GM12801 (cell line): ENCODE measurements around the gene SCYL1.

Source experiments
- TF ChIP-seq, protein P1 (sequence below): IDR thresholded peaks from one replicate; pipeline ENCODE4 v1.5.1; 2011; ENCODE audit warnings: control low read depth; ENCODE audit not compliant: insufficient read length; ENCODE audit errors: extremely low read depth

The SCYL1 gene

DNA sequence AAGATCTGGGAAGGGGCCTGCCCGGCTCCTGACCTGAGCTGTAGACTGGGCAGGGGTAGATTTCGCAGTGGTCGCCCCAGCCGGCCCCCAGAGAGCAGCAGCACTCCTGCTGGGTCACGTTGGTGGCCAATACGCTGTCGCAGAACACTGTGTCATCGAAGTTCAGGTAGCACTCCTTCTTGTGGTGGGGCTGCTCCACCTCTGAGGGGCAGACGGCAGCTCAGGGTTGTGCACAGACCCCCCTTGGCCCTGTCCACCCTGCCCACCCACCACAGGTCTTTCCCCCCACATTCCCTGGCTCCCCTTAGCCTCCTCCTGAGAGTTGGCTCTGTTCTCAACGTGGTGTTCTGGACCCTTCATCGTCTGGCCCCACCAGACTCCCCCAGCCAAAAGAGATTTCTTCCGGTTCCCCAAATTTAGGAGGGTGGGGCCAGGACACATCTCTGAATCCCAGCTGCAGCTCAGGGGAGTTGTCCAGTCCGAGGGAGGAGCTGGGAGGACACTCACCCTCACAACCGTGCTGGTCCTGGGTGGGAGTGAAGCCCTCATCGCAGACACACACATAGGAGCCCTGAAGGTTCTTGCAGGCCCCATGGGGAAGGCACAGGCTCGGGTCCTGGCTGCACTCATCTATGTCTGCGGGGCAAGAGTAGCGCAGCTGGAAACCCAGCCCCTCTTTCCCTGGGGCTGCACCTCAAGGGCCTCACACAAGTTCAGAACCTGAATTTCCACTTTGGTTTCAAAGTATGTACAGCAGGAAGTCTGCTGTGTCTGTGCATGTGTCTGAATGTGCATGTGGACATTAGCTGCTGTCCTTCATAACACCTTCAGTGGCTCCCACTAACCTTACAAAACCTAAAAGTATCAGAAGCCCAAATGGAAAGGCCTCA lies 16.5 kb downstream of the SCYL1 start:
- TF ChIP-seq, protein P1, sequence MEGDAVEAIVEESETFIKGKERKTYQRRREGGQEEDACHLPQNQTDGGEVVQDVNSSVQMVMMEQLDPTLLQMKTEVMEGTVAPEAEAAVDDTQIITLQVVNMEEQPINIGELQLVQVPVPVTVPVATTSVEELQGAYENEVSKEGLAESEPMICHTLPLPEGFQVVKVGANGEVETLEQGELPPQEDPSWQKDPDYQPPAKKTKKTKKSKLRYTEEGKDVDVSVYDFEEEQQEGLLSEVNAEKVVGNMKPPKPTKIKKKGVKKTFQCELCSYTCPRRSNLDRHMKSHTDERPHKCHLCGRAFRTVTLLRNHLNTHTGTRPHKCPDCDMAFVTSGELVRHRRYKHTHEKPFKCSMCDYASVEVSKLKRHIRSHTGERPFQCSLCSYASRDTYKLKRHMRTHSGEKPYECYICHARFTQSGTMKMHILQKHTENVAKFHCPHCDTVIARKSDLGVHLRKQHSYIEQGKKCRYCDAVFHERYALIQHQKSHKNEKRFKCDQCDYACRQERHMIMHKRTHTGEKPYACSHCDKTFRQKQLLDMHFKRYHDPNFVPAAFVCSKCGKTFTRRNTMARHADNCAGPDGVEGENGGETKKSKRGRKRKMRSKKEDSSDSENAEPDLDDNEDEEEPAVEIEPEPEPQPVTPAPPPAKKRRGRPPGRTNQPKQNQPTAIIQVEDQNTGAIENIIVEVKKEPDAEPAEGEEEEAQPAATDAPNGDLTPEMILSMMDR = no peak

DNA sequence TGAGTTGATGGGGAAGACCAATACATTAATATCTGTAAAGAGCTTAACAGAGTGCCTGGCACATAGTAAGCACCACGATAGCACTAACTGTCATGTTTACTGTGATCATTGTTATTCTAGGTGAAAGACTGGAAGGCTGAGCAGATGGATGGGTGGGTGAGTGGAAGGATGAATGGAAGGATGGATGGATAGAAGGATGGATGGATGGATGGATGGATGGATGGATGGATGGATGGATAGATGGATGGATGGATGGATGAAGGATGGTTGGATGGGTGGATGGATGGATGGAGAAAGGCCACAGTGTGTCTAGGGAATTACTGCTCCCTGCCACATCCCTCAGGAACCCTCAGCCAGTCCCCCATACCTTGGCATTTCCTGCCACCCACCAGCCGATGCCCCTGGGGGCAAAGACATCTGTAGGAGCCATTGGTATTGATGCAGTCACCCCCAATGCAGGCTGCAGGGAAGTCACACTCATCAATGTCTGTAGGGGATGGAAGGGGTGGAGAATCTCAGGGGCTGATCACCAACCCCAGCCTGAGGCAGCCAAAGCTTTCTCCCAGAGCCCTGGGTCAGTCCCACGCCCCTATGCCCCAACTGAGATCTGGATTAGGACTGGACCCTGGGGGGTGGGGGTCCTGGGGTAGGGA lies 18.0 kb downstream of the SCYL1 start:
- TF ChIP-seq, protein P1 = no peak

DNA sequence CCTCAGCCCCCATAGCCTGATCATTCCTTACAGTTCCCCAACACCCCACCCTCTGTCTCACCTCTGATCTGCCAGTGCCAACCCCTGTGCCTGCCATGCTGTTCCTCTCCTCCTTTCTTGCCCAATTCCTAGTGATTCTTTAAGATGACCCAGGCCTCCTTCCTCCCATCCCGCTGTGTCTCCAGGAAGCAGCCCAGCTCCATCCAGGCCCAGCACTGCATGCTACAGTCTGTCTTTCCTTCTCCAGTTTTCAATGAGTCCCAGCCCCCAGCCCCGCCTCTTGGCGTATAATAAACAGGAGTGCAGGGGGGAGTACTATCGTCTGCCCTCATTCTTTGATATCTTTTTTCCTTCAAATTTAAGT lies 21.0 kb downstream of the SCYL1 start:
- TF ChIP-seq, protein P1 = no peak

DNA sequence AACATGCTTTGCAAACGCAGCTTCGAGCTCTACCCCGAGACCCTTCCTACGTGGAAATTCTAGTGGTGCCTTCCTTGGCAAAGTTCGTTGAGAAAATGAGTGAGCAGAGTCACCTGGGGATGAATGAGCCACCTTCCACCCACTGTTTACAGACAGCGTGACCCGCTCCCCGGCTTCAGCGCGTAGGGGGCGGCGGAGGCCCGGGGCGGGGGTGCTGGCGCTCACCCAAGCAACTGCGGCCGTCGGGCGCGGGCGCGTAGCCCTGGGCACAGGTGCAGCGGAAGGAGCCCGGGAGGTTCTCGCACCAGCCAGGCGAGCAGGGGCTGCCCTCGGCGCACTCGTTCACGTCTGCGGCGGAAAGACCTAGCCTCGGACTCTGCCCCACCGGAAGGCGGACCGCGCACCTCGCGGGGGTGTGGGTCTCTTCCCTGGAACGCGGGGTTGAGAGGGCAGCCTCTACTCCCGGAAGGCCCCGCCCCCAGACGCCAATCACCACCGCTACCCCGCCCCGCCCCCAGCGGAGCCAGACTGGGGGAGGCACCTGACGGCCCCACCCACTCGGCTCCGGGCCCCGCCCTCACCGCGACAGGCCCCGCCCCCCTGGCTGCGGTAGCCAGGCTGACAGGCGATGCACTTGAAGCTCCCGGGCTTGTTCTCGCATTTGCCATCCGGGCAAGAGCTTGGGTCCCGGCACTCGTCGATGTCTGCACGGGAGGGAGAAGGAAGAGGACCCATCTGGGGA lies 21.5 kb downstream of the SCYL1 start:
- TF ChIP-seq, protein P1 = no peak

DNA sequence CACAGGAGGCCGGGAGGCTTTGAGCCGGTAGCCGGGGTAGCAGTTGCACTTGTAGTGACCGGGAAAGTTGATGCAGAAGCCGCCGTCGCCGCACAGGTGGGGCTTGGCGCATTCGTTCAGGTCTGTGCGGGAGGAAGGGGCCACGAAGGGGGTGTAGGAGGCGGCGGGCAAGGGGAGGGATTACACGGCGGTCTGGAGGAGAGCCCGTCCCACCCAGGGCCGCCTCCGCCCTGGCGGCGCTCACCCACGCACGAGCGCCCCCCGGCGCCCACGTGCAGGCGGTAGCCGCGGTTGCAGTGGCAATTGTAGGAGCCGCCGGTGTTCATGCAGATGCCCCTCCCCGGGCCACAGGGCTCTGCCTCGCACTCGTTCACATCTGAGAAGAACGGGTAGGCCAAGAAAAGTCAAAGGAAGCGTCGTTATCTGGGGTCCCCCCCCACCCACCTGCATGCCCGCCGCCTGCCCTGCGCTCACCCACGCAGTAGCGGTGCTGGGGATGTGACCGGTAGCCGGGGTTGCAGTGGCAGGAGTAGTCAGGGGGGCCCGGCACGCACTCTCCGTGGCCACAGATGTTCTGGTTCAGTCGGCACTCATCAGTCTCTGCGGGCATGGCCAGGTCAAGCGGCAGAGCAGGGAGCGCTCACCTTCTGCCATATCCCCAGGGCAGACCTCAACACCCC lies 22.7 kb downstream of the SCYL1 start:
- TF ChIP-seq, protein P1 = no peak

DNA sequence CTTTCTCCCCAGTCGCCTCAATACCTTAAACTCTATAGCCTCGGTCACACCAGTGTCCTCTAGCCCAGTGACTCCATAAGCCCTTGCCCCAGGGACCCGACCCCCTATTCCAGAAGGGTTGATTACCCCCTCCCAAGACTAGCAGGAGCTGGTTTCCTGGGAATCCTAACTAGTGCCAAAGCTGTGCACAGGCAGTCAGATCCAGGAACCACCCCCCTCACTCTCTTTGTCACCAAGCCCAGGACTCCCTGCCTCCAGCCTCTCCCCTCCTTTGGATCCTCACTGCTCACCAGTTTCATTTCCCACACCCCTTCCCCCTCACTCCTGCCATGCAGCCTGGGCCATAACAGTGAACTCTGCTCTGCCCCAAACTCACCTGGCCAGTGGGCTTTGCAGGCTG lies 23.5 kb downstream of the SCYL1 start:
- TF ChIP-seq, protein P1 = no peak

DNA sequence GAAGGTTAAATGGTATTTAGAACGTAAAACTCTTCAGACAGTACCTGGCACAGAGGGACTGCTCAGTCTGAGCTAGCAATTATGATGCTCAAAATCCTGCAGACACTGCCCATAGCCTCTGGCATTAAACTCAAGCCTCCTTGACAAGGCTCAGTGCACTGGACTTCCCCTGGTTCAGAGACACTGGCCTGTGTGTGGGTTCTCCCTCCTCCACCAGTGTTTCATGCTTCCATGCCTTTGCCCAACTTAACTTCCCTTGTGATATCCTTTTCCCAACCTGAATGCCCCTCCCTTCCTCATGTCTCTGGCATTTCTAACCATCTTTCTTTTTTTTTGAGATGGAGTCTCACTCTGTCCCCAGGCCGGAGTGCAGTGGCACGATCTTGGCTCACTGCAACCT lies 24.2 kb downstream of the SCYL1 start:
- TF ChIP-seq, protein P1 = no peak
